Ovary (tissue), 9 donors: ENCODE results near the gene RHOXF1. TPM values are rescaled to one million over a fixed set of nuclear protein-coding genes. Genes with fewer than 3 reads are reported as not detected.
"Not testable (repeated sequence)": the region's sequence is repeated elsewhere in the genome, so short reads cannot be mapped to it uniquely, and the experiment has no call there.

ENCODE experiments used
- DNase-seq, 5 donors: peaks; one replicate each; pipeline ENCODE4 v3.0.0-alpha.2; 2019 to 2020
- H3K27ac ChIP-seq, 2 donors: fragments of 200-600 bp; one replicate each; pipeline versions ENCODE4 v1.5.1 to v1.8.0; 2019 to 2022
- H3K27me3 ChIP-seq: fragments of 200-600 bp; one replicate; pipeline ENCODE4 v1.8.0; 2022
- H3K36me3 ChIP-seq: fragments of 200-600 bp; sonication (generic); one replicate; pipeline ENCODE4 v1.5.1; 2019
- H3K4me1 ChIP-seq: one replicate; pipeline ENCODE4 v1.8.1; 2013; ENCODE audit warnings: mild to moderate bottlenecking, moderate library complexity; ENCODE audit not compliant: insufficient read depth
- H3K4me3 ChIP-seq: fragments of 200-600 bp; sonication (generic); one replicate; pipeline ENCODE4 v1.5.1; 2017
- H3K9me3 ChIP-seq, 2 donors: fragments of 200-600 bp in 1 of 2; sonication (generic) in 1 of 2; one replicate each; pipeline versions ENCODE4 v1.5.1 to v1.8.1; 2013 to 2019; ENCODE audit warnings: mild to moderate bottlenecking in 1 of 2, moderate library complexity in 1 of 2
- WGBS, 3 donors: extraction: QIAGEN DNeasy Blood & Tissue Kit in 1 of 3; methylation state at CpG; one replicate each; pipeline versions ENCODE4 v1.1.5 to v1.1.7; 2013 to 2017; 5-methylcytosine and 5-hydroxymethylcytosine counted together
- intact Hi-C, 4 donors: fragments of 100-400 bp; cut with DNase I; formaldehyde crosslinking; loops; one replicate each; pipeline versions ENCODE4 v1.11.0 to v1.15.1; 2022 to 2023
- polyA plus RNA-seq, 2 donors: library from polyadenylated mRNA; stranded (reverse); fragments of 200-250 nt in 1 of 2; fragments of 350-450 nt in 1 of 2; fragmentation: Illumina TruSeq in 1 of 2; extraction: RNeasy Lipid Tissue Mini Kit (QIAGEN cat#74804) in 1 of 2; gene quantifications; one replicate each; pipeline ENCODE4 v1.2.3, GENCODE V29; 2013 to 2014
- total RNA-seq, 7 donors: library from RNA; depleted of rRNA in 2 of 7; stranded (reverse); fragments of >200 nt in 2 of 7; fragmentation: NEBNext Ultra II Directional in 3 of 7; extraction: Animal tissue kit (Norgen Biotek cat#: 25700) in 3 of 7; gene quantifications; one replicate each; pipeline versions ENCODE4 v1.1.0 to v1.2.4, GENCODE V29; 2016 to 2023
- donor health status: DM: no; HTN: no; CAD: no; lungs with moderate emphysema.
- donor health status: DM: no; HTN: no; CAD: no.
- donor health status: Bipolar disorder and iron deficiency.
- donor health status: DM: yes; HTN: yes; CAD: no.
- donor health status: DM: no; HTN: no; CAD: no.
- donor health status: DM: yes; HTN: yes; CAD: no.

The RHOXF1 gene
- total and polyA plus RNA-seq, 9 donors: 0.87 to 2.9 (median 1.4) TPM; not detected in 2

GRCh38 chrX:120066169-120066568, 49.5 kb downstream of the RHOXF1 start:
- DNase-seq, H3K9me3 ChIP-seq, H3K27ac ChIP-seq, H3K4me3 ChIP-seq, H3K36me3 ChIP-seq, H3K27me3 ChIP-seq, intact Hi-C loops, H3K4me1 ChIP-seq: not testable (repeated sequence)
- 57 to 90% (median 65%) methylated on average over 1 of the region's 1 CpG for WGBS, 3 donors

Other genes with a start within 250 kb of the RHOXF1 start
- gene RNF113A, start 244.2 kb downstream of the RHOXF1 start, total RNA-seq: 10 to 100 TPM in 6 of 7 donors, 1 to 10 TPM in 1; 9.5 to 14.7 (median 13.5) TPM
- 10 to 100 TPM; 16.9 to 18.5 TPM for gene RNF113A, start 244.2 kb downstream of the RHOXF1 start, polyA plus RNA-seq
- 10 to 100 TPM; 50.1 to 73.2 (median 65.1) TPM for gene NDUFA1, start 244.1 kb downstream of the RHOXF1 start, total RNA-seq
- 100 to 1,000 TPM in 1 of 2 donors, 10 to 100 TPM in 1; 86.5 to 133 TPM for gene NDUFA1, start 244.1 kb downstream of the RHOXF1 start, polyA plus RNA-seq
- gene AKAP14, start 220.0 kb downstream of the RHOXF1 start, total RNA-seq: 10 to 100 TPM in 1 of 7 donors, 1 to 10 TPM in 2, not detected in 4; 1.3 to 10.1 (median 1.3) TPM
- gene AKAP14, start 220.0 kb downstream of the RHOXF1 start, polyA plus RNA-seq: under 1 TPM; 0.38 to 0.47 TPM
- 10 to 100 TPM in 4 of 7 donors, 1 to 10 TPM in 3; 7.6 to 11.6 (median 10.8) TPM for gene NKAP, start 172.2 kb downstream of the RHOXF1 start, total RNA-seq
- 10 to 100 TPM in 1 of 2 donors, 1 to 10 TPM in 1; 7.1 to 16.0 TPM for gene NKAP, start 172.2 kb downstream of the RHOXF1 start, polyA plus RNA-seq
- gene RHOXF2B, start 38.2 kb downstream of the RHOXF1 start, total RNA-seq: under 1 TPM in 1 of 7 donors, not detected in 6; 0.12 TPM
- under 1 TPM; 0.08 to 0.17 TPM for gene RHOXF2B, start 38.2 kb downstream of the RHOXF1 start, polyA plus RNA-seq
- gene RHOXF2, start 42.7 kb upstream of the RHOXF1 start, total RNA-seq: under 1 TPM in 2 of 7 donors, not detected in 5; 0.08 to 0.12 TPM
- gene RHOXF2, start 42.7 kb upstream of the RHOXF1 start, polyA plus RNA-seq: not detected
- gene ZBTB33, start 134.9 kb upstream of the RHOXF1 start, total RNA-seq: 10 to 100 TPM; 14.2 to 20.0 (median 15.1) TPM
- gene ZBTB33, start 134.9 kb upstream of the RHOXF1 start, polyA plus RNA-seq: 10 to 100 TPM in 1 of 2 donors, 1 to 10 TPM in 1; 6.6 to 10.7 TPM
- gene TMEM255A, start 195.5 kb upstream of the RHOXF1 start, total RNA-seq: 10 to 100 TPM in 5 of 7 donors, 1 to 10 TPM in 2; 6.7 to 22.5 (median 16.3) TPM
- gene TMEM255A, start 195.5 kb upstream of the RHOXF1 start, polyA plus RNA-seq: 10 to 100 TPM; 14.2 to 25.2 TPM
- not detected for gene ATP1B4, start 246.2 kb upstream of the RHOXF1 start, total RNA-seq
- not detected for gene ATP1B4, start 246.2 kb upstream of the RHOXF1 start, polyA plus RNA-seq